Ramos (cell line): Measurements from ENCODE around the gene TRIM25.

ENCODE experiments used
- in situ Hi-C: fragments of 300-500 bp; cut with MboI; formaldehyde crosslinking; loops from one replicate; pipeline ENCODE4 v1.14.3; 2022; ENCODE audit warnings: low sequenced_read_pairs; ENCODE audit not compliant: unreplicated experiment

TRIM25 gene

DNA sequence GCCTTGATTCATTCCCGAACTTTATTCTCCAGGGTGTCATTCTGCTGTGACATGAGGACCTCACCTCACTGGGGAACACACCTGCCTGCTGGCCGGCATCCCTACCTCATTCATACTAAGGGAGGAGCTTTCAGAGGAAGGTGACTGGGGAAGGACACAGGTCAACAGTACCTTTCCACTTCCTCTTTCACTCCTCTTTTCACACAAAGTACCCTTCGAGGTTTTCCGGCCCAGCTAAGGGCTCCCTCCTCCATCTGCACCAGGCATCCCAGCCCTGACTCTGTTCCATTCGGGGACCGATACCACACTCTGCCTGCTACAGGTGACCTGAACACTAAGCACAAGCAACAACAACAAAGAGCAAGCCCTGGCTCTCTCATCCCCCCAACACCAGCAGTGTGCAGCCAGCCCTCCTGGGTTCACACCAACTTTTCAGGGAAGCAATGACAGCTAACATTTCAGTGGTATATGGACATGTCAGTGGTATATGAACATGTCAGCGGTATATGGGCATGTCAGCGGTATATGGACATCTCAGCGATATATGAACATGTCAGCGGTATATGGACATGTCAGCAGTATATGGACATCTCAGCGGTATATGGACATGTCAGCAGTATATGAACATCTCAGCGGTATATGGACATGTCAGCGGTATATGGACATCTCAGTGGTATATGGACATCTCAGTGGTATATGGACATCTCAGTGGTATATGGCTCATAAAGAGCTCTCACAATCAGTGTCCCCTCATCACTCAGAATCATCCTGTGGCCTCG, 16.0 kb downstream of the TRIM25 start:
- in situ Hi-C loops = no loop called here

DNA sequence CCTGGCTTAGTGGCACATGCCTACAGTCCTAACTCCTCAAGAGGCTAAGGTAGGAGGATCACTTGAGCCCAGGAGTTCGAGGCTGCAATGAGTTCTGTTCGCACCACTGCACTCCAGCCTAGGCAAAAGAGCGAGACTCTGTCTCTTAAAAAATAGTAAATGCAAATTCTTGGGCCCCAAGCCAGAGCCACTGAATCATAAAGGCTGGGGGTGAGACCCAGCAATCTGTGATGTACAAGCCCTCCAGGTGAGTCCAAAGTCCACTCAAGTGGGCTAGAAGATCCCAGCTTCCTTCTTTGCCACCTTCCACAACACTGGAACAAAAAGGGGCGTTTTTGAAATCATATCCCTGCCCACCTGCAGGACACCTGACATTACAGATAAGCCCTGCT, 16.9 kb downstream of the TRIM25 start:
- in situ Hi-C loops = no loop called here

GRCh38 chr17:56896217-56896967, 17.5 kb downstream of the TRIM25 start:
- in situ Hi-C loops = no loop called here

GRCh38 chr17:56894859-56895455, 18.9 kb downstream of the TRIM25 start:
- in situ Hi-C loops = loop anchor here (5.0 kb wide), 1 partner anchor 47 kb away; no protein-coding TSS in a partner anchor

DNA sequence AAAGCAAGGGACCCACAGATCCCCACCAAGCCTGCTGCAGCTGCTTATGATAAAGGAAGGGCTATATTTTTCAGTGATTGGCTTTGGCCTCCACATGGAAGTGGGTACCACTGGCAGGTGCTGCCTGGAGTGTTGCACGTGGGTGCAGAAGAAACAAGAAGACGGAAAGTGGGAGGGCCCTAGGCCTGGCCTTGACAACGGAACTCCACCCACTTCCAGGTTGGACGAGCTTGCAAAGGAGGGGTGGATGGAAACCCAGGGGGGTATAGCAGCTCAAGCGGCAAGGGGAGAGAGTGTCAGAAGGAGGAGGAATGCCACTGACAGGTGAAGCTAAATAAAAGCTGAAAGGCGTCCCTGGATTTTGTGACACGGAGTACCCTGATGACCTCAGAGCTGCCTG, 20.3 kb downstream of the TRIM25 start:
- in situ Hi-C loops = loop anchor here (5.0 kb wide), 1 partner anchor 49 kb away; no protein-coding TSS in a partner anchor

DNA sequence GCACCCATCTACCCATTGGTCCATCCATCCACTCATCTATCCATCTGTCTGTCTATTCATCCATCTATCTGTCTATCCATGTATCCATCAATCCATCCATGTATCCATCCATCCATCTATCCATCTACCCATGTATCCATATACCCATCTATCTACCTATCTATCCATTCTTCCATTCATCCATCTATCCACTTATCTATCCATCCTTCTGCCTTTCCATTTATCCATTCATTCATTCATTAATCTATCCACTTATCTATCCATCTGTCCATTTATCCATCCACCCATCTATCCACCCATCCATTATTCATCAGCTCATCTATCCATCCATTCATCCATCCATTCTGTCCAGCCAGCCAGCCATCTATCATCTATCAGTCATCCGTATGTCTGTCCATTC, 21.5 kb downstream of the TRIM25 start:
- in situ Hi-C loops = loop anchor here (5.0 kb wide), 1 partner anchor 50 kb away; no protein-coding TSS in a partner anchor

- in situ Hi-C loops = loop anchor here (5.0 kb wide), 1 partner anchor 51 kb away; no protein-coding TSS in a partner anchor
Observed at GRCh38 chr17:56891751-56892150, 22.1 kb downstream of the TRIM25 start.

DNA sequence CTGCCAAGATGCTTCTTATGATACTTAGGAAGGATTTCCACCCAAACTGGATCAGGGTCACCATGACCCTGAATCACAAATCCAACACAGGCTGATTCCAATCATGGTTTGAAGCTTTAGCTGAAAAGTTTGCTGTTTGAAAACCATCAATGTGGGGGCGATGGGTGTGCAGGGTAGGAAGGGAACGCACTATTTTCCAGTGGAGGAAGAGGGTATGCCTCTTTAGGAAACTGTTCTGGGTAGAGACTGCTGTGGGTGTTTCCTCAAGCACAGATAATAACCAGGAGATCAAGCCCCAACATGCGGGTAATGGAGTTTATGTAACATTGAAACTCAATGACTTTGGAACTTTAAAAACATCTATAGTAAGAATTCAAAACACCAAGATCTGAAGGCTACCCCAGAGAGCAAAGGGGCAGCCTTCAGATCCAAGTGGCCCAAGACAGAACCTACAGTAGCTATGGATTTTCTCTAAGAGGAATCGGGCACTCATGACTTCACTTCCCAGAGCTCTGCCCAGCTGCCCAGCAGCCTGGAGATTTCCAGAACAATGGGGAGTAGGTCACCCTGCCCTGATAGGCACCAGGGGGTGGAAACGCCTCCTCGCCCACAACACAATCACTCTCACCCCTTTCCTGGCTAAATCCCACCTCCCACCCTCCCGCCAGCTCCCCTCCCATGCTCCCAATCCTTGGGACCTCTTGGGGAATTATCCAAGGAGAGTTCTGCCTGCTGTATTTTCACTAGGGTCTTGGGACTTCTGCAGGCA, 22.8 kb downstream of the TRIM25 start:
- in situ Hi-C loops = loop anchor here (5.0 kb wide), 1 partner anchor 51 kb away; no protein-coding TSS in a partner anchor

DNA sequence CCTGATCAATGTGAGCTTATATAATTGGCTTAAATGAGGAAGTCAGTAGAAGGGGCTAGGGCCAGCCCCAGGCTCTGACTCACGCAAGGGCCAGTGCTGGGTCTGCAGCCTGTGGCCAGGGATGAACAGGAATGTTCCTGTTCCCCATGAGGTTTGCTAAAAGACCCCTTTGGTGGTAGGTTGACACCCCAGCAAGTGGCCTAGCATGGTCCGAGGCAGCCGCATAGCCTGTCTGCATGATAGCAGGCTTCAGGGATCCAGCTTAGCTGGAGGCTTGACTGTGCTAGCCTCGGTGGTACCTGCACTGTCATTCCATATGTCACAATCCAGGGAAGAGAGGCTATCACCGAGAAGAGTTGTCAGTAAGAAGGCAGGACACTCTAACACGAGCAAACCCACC, 23.5 kb downstream of the TRIM25 start:
- in situ Hi-C loops = loop anchor here (5.0 kb wide), 1 partner anchor 52 kb away; no protein-coding TSS in a partner anchor

DNA sequence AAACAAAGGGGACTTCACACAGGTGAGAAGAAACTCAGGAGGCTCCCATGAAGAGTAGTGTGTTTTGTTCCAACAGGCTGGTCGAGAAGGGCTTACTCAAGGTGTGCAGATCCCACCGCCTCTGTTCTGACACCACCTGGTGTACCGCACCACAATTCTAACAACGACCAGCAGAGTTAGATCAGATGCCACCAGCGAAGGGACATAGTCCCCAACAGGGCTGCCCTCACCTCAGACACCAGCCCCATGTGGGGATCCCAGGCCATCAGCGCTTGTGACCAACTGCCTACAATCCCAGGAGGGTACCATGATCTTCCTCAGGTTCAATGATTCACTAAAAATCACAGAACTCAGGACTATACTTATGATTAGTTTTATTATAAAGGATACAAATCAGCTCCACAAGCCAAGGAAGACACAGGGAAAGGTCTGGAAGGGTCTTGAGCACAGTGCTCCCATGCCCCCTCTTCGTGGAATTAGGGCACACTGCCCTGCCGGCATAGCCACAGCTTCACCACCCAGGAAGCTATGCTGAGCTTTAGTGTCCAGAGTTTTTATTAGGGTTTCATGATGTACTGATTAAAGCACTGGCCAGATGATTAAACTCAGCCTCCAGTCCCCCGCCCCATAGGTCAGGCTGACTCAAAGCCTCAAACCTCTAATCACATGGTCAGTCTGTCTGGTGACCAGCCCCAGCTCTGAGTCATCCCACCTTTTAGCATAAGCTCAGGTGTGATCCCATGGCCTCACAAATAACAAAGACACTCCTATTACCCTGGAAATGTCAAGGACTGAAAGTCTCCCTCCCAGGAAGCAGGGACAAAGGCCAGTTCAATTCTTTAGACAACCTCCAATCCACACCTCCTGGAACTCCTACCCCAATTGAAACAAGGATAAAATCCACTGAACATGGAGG, 26.0 kb downstream of the TRIM25 start:
- in situ Hi-C loops = no loop called here

- in situ Hi-C loops = no loop called here
Observed at GRCh38 chr17:56887105-56887504, 26.7 kb downstream of the TRIM25 start.

- in situ Hi-C loops = no loop called here
Observed at GRCh38 chr17:56886288-56886731, 27.5 kb downstream of the TRIM25 start.

GRCh38 chr17:56885312-56885657, 28.6 kb downstream of the TRIM25 start:
- in situ Hi-C loops = no loop called here

DNA sequence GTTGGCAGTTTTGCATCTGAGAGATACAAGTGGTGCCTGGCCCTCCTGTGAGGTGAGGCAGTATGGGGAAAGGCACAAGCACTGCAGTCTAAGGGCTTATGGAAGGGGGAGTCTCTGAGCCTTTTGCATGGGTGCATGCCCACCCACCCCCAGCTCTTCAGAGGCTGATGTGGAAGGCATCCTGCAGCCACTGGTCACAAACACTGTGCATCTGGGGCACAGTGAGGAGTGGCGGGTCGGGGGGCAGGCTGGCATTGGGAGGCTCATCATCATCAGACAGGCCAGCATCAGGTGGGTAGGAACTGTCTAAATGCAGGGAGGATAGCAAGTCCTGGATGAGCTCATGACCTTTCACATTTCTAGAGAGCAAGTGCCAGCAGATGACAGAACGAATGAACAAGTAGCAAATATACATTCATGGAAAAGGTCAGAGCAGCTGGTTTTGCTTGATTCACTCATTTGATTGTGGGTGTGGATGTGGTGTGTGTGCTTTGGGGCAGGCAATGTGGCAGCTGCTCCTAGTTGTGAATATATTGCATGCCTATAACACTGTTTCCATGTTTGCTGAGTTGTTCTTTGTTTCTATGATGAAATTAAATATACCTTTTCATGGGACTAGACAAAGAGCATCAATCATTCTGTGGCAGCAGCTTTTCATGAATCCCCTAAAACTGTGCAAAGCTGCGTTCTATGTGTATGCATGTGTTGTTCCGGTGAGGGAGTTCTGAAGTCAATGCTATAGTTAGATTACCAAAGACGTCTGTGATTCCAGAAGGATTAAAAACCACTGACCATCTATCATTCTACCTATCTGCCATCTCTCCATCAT, 29.2 kb downstream of the TRIM25 start:
- in situ Hi-C loops = no loop called here

DNA sequence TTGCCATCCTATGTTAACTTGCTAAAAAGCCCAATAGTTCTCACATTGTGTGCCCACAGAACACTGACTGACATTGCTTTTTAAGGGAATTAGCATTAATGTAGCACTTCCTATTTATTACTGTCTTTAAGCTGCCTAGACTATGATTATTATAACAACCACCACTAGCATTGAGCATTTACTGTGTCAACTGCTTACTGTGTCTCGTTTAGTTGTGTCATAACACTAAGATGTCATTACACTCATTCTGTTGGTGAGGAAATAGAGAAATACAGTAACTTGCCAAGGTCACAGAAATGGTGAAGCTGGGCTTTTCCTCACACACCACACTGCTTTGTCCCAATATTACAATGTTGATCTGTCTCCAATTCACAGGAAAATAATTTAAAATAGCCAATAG, 30.2 kb downstream of the TRIM25 start:
- in situ Hi-C loops = no loop called here

DNA sequence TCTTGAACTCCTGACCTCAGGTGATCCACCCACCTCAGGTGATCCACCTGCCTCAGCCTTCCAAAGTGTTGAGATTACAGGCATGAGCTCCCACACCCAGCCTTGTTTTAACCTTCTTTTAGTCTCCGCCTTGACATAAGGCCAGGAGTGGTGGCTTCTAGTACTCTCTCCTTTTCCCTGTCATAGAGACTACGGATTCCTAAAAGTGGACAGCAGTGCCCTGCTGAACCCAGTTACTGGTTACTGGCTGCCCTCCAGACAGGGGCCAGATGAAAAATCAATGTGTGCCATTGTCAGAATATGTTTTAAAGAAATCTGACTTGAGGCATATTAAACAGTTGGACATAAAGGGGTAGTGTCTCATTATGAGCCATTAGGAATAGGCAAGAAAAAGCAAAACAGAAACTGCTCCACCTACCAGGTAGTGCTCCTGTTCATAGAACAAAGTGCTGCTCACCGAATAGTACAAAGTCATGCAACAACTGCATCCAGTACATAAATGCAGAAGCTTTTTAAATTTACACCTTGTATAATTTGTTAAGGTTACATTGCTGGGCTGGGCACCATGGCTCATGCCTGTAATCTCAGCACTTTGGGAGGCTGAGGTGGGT, 32.1 kb downstream of the TRIM25 start:
- in situ Hi-C loops = no loop called here

- in situ Hi-C loops = no loop called here
Observed at GRCh38 chr17:56880571-56880970, 33.3 kb downstream of the TRIM25 start.

GRCh38 chr17:56880133-56880532, 33.7 kb downstream of the TRIM25 start:
- in situ Hi-C loops = no loop called here
